ACHN (cell line): ENCODE data around the gene BBS4.
A peak's percentile ranks its signal among the peaks of the same experiment; 100 is the strongest.
"Not testable (repeated sequence)": the region's sequence is repeated elsewhere in the genome, so short reads cannot be mapped to it uniquely, and the experiment has no call there.

Experiments used
- DNase-seq: peaks from one replicate; pipeline ENCODE4 v3.0.0-alpha.2; 2015
- in situ Hi-C: cut with HindIII; loops from 2 replicates; pipeline ENCODE4 v1.10.0; 2017; ENCODE audit warnings: low sequenced_read_pairs, low pct_ligation_motif_present, low pct_unique_long_range_greater_than_20kb

Gene BBS4

GRCh38 chr15:72688697-72689096 lies 2.7 kb downstream of the BBS4 start:
- no peak for DNase-seq
- in situ Hi-C loops = no loop called here

- in situ Hi-C loops = no loop called here
- no peak for DNase-seq
These were observed 4.9 kb downstream of the BBS4 start for GRCh38 chr15:72690938-72691337.

GRCh38 chr15:72698938-72699337 lies 12.9 kb downstream of the BBS4 start:
- DNase-seq = no peak
- in situ Hi-C loops = no loop called here

- in situ Hi-C loops = no loop called here
- DNase-seq = no peak
These were observed 14.1 kb downstream of the BBS4 start for GRCh38 chr15:72700076-72700475.

- in situ Hi-C loops = no loop called here
- no peak for DNase-seq
These were observed 20.3 kb downstream of the BBS4 start for GRCh38 chr15:72706266-72706665.

GRCh38 chr15:72708551-72709303 lies 22.7 kb downstream of the BBS4 start:
- in situ Hi-C loops, DNase-seq: not testable (repeated sequence)

GRCh38 chr15:72722071-72722696 lies 36.2 kb downstream of the BBS4 start:
- in situ Hi-C loops = no loop called here
- peak; percentile 63 for DNase-seq

GRCh38 chr15:72724028-72724427 lies 38.0 kb downstream of the BBS4 start:
- in situ Hi-C loops = no loop called here

GRCh38 chr15:72725446-72725845 lies 39.4 kb downstream of the BBS4 start:
- in situ Hi-C loops = no loop called here
- DNase-seq = no peak

More at GRCh38 chr15:72724028-72724427, 38.0 kb downstream of the BBS4 start:
- no peak for DNase-seq

- in situ Hi-C loops, DNase-seq: not testable (repeated sequence)
These were observed 39.8 kb downstream of the BBS4 start for GRCh38 chr15:72725851-72726250.

GRCh38 chr15:72727154-72727553 lies 41.1 kb downstream of the BBS4 start:
- no peak for DNase-seq
- in situ Hi-C loops = no loop called here

GRCh38 chr15:72728249-72728648 lies 42.2 kb downstream of the BBS4 start:
- in situ Hi-C loops, DNase-seq: not testable (repeated sequence)

GRCh38 chr15:72728821-72729220 lies 42.8 kb downstream of the BBS4 start:
- no peak for DNase-seq
- in situ Hi-C loops = no loop called here

GRCh38 chr15:72732086-72732485 lies 46.1 kb downstream of the BBS4 start:
- DNase-seq = no peak
- in situ Hi-C loops = no loop called here

- DNase-seq = no peak
- in situ Hi-C loops = no loop called here
These were observed 46.5 kb downstream of the BBS4 start for GRCh38 chr15:72732516-72732915.

- DNase-seq = no peak
- in situ Hi-C loops = no loop called here
These were observed 48.1 kb downstream of the BBS4 start for GRCh38 chr15:72733941-72734738.

GRCh38 chr15:72735111-72735510 lies 49.1 kb downstream of the BBS4 start:
- in situ Hi-C loops = no loop called here

GRCh38 chr15:72737061-72737460 lies 51.1 kb downstream of the BBS4 start:
- in situ Hi-C loops = no loop called here
- no peak for DNase-seq

More at GRCh38 chr15:72735111-72735510, 49.1 kb downstream of the BBS4 start:
- DNase-seq = no peak

- no peak for DNase-seq
- in situ Hi-C loops = no loop called here
These were observed 51.7 kb downstream of the BBS4 start for GRCh38 chr15:72737723-72738122.
